Liver (tissue), 3 donors: ENCODE measurements around the gene IL36B.

Source experiments
- ATF3 ChIP-seq: IDR thresholded peaks from 2 replicates; pipeline ENCODE4 v1.6.1; 2016; ENCODE audit warnings: antibody characterized with exemption
- CTCF ChIP-seq: fragments of 150-350 bp; IDR thresholded peaks from 2 replicates; pipeline ENCODE4 v1.5.1; 2017; ENCODE audit warnings: improper control_type of control experiment, low read depth, low read length; ENCODE audit not compliant: missing input control
- GABPA ChIP-seq, 2 donors: IDR thresholded peaks in 1 of 2; conservative IDR thresholded peaks in 1 of 2; 2 replicates each; pipeline ENCODE4 v1.6.1; 2016; ENCODE audit warnings: antibody characterized with exemption in 2 of 2, mild to moderate bottlenecking in 1 of 2, moderate library complexity in 1 of 2
- MAX ChIP-seq: IDR thresholded peaks from 2 replicates; pipeline ENCODE4 v1.6.1; 2016; ENCODE audit warnings: antibody characterized with exemption
- REST ChIP-seq: IDR thresholded peaks from 2 replicates; pipeline ENCODE4 v1.6.1; 2016; ENCODE audit warnings: antibody characterized with exemption, mild to moderate bottlenecking
- donor health status: healthy.
- donor health status: healthy.

- TF ChIP-seq CTCF (no peak), MAX (no peak), GABPA (IDR thresholded peaks at IDR 0.05 in 1 of 2, conservative IDR thresholded peaks at IDR 0.05 in 1 of 2) (no peak), ATF3 (no peak), REST (no peak)
These were observed 25.3 kb upstream of the IL36B start for GRCh38 chr2:113077921-113078320.
